GM21737 (cell line): ENCODE data around the gene NKAIN2.

Source experiments
- ATAC-seq: cut with Tn5 transposase; IDR thresholded peaks from one replicate; pipeline ENCODE4 v1.9.1; 2021; ENCODE audit warnings: mild to moderate bottlenecking, moderate library complexity; ENCODE audit not compliant: unreplicated experiment

The NKAIN2 gene

DNA sequence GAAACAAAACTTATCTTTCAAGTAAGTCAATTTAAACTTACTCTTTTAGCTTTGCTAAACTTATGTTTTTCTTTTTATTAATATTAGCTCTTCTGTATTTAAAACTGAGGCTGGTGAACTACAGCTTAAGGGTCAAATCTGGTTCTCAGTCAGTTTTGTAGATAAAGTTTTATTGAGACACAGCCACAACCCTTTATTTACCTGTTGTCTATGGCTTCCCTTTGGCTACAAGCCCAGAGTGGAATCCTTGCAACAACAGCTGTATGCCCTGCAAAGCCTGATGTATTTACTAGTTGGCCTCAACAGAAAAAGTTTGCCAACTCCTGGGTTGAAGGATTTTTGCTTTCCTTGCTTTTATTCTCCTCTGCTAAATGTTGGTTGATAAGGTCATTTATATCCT, 667.1 kb downstream of the NKAIN2 start:
- ATAC-seq = no peak

DNA sequence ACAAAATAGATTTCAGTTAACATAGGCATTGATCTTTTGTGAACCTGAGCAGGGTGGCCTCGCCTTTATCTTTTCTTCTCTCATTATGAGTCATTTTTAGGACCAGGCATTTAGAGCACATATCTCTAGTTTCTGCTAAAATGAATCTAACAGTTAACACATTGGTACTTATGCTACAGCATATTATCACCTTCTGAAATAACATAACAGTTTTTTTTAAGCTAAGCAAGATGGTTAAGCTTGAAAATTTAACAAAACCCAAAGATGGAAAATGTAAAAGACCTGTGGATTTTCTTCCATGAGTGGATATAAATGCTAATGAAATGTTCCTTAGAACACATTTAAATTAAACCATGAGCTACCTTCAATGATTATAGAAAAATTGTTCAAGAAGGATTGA, 671.5 kb downstream of the NKAIN2 start:
- no peak for ATAC-seq

- no peak for ATAC-seq
Observed at GRCh38 chr6:124478906-124479305, 675.2 kb downstream of the NKAIN2 start.

DNA sequence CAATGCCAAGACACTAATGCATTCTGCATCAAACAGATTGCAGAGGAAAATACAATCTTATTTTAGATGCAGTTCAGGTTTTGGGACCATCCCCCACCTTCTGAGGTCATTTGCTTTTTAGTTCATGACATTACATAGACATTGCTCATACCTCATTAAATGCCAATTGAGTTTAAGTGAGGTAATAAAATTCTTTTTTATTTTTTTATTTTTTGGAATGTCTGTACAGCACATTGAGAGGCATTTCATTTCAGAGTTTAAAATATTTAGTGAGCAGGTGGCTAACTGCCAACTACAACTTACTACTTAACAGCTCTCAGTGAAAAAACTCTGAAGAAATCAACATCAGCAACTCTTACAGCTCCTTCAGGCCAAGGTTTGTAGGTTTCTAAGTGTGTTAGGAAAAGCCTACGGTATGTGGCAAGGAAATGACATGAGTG, 676.3 kb downstream of the NKAIN2 start:
- no peak for ATAC-seq

DNA sequence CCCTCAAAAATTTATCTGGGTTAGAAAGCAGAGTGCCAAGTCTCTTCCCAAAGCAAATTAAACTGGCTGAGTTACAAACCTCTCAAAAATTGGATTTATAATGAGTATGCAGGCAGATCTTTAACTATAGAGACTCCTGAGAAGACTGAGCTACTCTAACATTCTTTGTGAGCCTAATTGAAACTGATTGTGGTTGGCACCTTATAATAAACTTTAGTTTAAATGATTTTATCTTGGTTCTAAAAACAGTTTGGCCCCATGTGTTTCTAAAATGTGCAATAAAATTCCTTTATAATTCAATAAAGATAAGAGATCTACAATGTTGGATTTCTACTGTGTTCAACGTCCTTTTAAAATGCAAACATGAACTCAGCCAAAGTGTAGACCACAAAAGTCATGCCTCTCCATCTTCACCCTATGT, 678.4 kb downstream of the NKAIN2 start:
- ATAC-seq = no peak

DNA sequence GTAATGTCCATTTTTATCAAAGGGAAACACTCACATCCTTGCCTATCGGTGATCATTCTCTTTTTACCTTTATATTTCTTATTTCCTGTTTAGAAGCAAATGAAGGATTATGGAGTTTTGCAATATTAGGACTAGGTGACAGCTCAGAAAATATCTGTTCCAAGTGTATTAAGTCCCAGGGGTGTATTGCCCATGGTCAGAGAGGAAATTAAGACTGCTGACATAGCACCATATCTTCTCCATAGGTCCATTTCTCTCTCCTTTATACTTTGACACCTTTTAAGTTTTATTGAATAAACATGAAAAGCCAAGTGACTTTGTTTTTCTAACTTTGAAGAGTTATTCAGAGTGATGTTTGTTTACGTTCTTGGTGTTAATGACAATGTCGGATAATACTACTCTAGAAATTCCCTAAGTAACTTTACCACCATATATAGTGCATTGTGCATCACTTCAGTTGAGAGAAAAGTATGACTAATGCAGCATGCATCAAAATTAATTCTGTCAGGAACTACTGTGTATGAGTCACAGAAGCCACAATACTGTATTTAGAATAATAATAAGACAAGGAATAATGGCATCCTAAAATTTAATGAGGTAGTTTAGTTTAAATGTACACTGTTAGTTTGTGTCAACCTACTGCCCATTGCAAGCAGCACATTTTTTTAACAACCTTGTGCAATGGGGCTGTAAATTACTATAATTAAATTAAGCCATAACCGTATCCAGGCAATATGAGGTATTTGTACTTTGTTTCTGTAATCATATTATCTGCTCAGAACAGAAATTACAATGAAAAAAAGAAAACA, 684.2 kb downstream of the NKAIN2 start:
- no peak for ATAC-seq

DNA sequence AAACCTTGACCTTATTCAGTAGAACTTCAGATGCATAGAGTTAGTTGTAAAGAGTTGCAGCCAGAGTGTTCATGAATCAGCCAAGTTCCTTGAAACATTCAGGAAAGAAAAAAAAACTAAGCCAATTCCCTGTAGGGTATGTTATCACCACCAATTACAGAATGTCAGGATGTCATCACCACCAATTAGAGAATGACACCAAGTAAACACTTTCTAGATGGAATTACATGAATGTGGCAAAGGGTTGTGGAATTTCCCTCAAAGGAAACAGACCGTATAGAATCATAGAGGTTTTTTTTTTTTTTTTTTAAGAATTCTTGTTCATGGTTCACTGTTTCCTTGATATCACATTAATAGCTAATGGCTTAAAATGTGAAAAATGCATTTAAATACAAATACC, 686.5 kb downstream of the NKAIN2 start:
- ATAC-seq = no peak

DNA sequence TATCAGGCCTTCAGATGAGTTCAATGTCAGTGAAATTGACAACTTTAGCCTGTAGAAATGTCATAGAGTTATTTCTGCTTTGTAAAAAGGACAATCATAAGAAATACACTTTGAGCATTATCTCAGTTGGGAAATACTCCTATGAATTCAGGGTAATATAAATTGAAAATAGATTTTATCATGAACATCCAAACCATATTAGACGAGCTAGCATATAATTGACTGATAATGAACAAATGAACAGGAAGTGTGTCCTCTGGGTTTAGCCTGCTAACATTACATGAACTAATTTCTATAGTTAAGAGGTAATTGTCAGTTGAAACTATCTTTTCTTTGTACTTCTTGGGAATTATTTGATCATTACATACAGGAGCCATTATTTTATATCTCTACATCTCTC, 689.6 kb downstream of the NKAIN2 start:
- no peak for ATAC-seq

DNA sequence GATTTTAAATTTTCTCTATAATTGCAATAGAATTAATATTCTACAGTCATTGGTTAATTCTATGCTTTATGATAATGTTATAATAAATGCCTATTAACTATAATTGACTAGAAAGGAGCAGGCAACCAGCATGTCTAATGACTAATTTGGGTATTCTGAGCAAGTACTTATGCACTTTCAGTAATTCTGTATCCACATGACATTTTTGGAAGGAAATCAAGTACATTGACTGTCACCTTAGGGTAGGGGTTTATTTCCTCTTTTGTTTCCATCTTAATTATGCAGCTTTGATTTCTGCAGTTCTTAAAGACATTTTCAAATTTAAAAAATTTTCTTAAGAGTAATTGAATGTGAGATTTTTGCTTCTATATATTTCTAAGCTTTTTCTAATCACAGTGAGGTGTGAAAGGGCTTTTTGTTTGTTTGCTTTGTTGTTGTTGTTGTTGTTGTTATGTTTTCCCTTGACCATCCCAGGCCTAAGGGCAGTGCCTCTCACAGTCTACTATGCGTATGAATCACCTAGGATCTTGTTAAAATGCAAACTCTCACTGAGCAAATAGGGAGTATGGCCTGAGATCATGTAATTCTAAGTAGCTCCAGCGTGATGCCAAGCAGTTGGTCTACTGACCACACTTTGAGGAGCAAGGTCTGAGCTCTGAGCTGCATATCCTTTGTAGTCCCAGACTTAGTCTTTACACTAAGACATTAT, 691.4 kb downstream of the NKAIN2 start:
- no peak for ATAC-seq

GRCh38 chr6:124495665-124496190, 692.1 kb downstream of the NKAIN2 start:
- ATAC-seq = no peak

- ATAC-seq = no peak
Observed at GRCh38 chr6:124496334-124496733, 692.7 kb downstream of the NKAIN2 start.

- no peak for ATAC-seq
Observed at GRCh38 chr6:124512431-124512830, 708.8 kb downstream of the NKAIN2 start.

DNA sequence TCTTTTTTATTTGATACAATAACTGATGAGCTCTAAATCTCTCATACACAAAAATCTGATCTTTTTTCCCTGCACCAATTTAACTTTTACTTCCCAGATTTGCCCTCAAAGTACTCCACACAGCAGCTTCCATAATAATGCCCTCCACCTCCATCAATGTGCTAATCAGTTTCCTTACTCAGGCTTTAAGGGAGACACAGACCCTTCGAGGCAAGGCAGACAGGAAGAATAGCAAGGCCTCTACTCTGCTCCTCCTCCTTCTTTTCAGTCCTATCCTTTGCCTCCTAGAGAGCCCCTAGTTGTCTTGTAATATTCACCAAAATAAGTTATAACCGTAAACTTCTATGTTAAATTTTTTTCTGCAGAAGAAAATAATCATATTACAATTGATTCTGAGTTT, 713.7 kb downstream of the NKAIN2 start:
- ATAC-seq = no peak

DNA sequence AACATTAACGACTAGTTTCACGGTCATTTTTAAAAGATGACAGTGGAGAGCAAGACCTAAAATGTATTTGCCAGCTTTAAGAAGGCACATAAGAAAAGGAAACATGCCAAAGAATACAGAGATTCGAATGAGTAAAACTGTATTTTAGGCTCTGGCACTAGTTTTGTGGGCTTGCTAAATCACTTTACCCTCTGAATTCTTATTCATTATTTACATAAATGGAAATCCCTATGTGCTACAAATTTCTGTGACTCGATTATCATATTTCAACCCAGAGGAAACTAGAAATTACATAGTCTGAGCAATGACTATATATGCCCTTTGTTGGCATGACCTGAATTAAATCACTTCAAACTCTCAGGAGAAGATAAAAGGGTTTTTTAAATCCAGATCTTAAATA, 716.8 kb downstream of the NKAIN2 start:
- ATAC-seq = no peak

- no peak for ATAC-seq
Observed at GRCh38 chr6:124522335-124522734, 718.7 kb downstream of the NKAIN2 start.

- ATAC-seq = no peak
Observed at GRCh38 chr6:124524491-124525200, 721.0 kb downstream of the NKAIN2 start.

GRCh38 chr6:124530926-124531325, 727.3 kb downstream of the NKAIN2 start:
- ATAC-seq = no peak

- ATAC-seq = no peak
Observed at GRCh38 chr6:124535299-124535698, 731.6 kb downstream of the NKAIN2 start.

DNA sequence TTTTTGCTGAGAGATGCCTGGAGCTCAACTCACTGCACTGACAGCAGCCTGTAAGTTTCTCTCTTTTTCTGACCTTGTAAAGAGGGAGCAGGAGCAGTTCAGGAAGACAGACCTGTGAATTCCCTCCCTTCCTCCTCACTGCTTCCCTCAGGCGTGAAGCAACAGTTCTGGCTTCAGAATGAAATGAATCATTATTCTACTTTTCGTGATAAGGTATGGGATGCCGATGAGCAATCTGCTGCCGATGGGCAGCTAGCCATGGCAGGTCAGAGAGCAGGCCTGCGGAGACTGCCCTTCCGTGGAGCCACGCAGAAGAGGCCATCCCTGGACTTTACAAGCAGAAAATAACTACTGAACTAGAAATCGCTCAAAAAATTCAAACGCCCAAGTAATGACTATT, 732.1 kb downstream of the NKAIN2 start:
- ATAC-seq = no peak

DNA sequence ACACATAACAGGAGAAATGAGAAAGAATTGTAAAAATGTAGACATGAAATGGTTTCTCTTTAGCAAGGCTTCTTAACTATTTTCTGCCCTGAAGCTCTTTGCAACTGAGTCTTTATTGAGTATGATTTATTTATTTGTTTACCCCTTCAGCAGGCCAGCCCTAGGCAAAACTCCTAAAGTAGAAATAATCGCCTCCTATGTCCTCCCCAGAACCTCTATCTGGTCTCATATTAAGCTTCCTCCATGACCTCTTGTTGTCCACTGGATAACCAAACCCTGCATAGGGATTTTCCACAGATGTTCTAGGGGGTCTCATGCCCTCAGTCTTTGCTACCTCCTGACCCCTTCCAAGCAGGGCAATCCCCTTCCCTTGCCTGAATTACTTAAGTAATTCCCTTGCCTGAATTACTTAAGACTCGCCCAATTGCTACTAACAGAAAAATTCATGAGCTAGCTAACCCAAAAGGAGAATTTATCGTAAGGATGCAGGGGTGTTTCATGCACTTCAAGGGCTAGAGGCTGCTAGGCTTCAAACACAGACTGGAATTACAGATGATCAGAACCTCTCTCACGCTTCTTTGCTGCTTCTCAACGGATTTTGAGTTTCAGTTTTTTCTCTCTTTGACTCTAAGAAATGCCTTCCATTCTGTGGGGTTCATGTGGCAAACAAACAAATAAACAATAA, 732.6 kb downstream of the NKAIN2 start:
- no peak for ATAC-seq

- no peak for ATAC-seq
Observed at GRCh38 chr6:124536842-124537191, 733.2 kb downstream of the NKAIN2 start.
